GM18526 (cell line): ENCODE data around the gene PLEKHB1.

Experiments used
- POLR2A ChIP-seq: IDR thresholded peaks from 3 replicates; pipeline ENCODE4 v1.6.1; 2011; ENCODE audit not compliant: insufficient read length; ENCODE audit errors: extremely low read depth

PLEKHB1 gene

DNA sequence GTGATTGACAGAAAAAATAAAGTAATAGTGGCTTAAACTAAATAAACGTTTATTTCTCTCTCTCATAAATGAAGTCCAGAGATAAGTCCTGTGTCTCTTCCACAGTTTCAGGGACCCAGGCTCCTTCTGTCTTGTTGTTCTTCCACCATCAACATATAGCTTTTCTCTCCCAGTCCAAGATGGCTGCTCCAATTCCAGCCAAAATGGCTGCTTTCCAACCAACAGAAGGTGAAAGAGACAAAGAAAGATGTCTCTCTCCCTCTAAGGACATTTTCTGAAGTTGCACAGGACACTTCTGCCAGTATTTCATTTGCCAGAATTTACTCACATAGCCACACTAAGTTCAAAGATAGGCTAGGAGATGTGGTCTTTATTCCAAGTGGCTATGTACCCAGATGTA lies 9.4 kb upstream of the PLEKHB1 start:
- TF ChIP-seq POLR2A: no peak

DNA sequence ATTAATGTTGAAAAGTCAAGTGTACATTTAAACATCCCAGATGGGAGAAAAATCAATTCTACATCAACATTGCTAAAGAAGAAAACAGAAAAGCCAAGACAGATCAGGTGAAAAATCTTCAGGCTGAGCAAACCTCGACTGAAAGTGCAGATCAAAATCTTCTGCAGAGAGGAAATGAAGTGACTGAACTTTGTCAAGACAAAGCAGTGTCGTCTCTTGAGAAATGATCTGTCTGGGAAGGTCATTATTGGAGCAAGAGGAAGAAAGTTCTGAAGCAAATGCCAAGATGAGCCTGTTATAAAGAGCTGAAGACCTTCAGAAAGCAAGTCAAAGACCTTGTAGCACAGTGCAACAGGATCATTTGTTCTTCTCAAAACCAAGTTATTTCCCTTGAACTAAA lies 5.8 kb upstream of the PLEKHB1 start:
- TF ChIP-seq POLR2A: no peak

DNA sequence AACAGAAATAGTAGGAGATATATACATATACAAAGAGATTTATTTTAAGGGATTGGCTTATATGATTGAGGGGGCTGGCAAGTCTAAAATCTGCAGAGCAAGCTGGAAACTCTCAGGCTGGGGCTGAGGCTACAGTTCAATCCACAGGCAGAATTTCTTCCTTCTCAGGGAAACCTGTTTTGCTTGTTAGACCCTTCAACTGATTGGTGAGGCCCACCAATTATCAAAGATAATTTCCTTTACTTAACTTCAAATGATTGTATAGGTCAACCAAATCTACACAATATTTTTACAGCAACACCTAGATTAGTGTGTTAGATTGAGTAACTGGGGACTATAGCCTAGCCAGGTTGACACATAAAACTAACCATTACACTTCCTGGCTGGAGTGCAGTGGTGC lies 4.7 kb upstream of the PLEKHB1 start:
- TF ChIP-seq POLR2A: no peak

DNA sequence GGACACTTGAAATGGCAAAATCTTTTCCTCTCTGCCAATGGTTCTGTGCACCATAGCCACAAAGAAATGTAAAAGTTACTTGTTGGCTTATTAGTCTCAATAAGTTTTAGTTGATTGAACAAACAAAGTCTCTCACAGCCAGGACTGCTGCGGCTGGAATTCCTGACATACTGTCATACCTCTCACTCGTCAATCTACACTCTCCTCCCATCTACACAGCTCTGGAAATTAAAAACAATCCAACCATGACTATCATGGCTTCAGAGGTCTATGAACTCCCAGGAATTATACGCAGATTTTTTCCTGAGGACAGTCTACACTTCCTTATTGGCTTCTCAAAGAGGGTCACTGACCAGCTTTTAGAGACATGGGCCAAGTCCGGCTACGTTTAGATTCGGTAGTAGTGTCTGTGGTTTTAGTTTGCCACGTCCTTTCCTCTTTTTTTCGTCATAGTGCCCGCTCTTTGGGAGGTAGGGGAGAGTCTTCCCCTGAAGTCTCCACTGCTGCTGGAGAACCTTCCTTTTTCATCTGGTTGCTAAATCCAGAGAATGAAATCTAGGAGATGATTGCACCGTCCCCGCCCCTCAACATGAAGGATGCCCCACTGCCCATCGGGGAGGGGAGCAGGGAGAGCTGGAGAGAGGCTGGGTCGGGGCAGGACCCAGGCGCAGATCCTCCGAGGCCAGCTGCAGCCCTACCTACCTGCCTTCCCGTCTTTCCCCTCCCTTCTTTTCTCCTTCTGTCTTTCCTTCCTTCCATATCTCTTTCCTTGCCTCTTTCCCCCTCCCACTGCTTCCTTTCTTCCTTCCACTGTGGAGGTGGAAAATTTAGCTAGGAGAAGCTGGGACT lies 1.0 kb upstream of the PLEKHB1 start:
- TF ChIP-seq POLR2A: no peak

DNA sequence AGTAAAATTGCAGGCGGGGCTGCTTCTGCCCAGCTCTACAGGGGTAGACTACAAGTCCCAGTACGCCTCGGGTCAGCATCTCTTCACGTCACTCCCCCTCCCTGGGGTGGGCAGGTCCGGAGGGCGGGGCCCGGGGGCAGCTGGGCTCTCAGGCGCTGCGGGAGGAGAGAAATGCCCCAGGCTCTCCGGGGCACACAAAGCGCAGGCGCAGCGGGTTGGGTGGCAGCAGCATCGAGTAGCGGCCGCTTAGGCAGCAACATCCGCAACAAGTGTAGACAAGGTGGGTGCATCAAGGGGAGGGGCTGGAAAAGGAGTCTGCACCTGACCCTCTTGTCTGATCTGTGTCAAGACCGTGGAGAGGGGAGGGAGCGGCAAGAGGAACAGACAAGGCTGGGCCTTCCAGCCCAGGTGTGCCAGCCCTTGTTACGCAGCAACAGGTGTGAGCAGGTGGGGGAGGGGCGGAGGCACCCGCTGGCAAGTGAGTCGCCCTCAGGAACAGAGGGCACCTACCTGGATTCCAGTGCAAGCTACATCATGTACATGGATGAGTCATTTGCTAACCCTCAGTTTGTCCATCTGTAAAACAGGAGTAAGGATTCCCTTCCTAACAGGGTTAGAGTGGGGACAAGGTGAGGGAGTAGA lies 1.2 kb downstream of the PLEKHB1 start:
- TF ChIP-seq POLR2A: no peak

DNA sequence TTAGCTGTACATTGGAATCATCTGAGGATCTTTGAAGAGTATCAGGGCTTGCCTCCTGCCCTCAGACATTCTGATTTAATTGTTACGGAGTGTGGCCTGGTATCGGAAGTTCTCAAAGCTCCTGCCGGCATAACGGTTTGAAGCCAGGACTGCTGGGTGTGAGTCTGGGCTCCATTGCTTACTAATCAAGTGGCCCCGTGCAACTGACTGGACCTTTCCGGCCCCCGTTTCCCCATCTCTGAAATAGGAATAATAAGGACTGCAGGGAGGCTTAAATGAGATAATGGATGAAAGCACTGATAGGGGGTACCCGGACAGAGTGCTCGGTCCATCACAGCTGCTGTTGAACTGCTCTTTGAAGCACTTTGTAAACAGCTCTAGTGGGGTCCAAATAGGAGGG lies 1.7 kb downstream of the PLEKHB1 start:
- no peak for TF ChIP-seq POLR2A

DNA sequence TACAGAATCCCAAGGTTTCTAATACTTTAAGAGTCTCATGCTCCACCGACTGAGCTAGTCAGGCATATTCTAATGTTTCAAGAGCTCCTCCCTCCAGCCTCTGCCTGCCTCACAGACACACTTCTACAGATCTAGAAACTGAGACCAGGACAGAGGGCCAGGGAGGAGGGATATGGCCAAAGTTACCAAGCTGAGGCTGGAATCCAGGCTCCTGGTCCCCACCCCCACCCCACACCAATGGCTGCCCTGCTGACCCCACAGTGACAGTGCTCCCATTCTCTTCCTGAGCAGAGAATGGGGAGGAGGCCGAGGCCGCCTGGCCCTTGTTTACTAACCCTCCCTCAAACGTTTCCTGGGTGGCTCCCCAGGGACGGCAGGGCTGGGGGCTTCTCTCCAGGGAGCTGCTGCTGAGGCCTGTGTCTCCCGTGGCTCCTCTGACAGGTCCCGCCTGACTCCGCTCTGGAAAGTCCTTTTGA lies 2.2 kb downstream of the PLEKHB1 start:
- no peak for TF ChIP-seq POLR2A

DNA sequence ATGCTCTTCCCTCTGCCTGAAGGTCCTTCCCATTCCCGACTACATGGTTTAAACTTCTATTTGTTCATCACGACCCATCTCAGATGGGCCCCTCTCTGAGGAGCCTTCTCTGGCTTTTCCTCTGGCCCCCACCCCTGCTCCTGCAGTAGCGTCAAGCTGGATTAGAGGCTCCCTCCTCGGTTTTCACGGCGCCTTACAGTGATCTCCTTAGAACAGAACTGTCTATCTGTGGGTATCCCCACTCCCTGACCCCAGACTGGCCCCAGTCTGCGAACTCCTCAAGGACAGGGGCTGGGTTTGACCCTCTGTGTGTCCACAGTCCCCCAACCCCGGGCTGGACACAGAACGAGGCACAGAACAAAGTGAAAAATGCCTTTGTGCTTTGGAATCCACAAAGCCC lies 2.8 kb downstream of the PLEKHB1 start:
- TF ChIP-seq POLR2A: no peak

DNA sequence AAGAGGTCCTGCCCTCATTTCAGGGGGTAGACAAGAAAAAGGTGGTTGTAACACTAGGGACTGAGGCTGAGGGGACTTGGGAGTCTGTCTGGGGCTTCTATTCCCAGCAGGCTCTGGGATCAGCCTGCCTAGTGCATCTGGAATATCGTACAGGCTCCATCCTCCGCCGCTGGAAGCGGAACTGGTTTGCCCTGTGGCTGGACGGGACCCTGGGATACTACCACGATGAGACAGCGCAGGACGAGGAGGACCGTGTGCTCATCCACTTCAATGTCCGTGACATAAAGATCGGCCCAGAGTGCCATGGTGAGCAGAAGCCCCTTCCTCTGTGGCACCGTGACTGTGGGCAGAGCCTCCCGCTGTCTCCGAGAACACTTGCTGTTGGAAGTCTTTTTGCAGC lies 4.0 kb downstream of the PLEKHB1 start:
- no peak for TF ChIP-seq POLR2A

DNA sequence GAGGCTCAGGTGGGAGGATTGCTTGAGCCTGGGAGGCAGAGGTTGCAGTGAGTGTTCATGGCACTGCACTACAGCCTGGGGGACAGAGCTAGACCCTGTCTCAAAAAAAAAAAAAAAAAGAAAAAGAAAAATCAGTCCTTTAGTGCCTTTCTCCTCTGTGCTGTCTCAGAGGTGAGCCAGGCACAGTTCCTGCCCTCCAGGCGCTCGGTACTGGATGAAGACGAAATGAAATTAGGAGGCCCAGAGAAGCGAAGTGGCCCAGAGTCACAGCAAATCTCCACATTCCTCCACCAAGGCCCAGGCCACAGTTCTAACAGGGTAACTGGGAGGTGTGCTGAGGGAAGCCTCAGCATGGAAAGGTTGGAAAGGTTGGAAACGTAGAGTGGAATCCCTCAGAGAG lies 4.9 kb downstream of the PLEKHB1 start:
- TF ChIP-seq POLR2A: no peak

DNA sequence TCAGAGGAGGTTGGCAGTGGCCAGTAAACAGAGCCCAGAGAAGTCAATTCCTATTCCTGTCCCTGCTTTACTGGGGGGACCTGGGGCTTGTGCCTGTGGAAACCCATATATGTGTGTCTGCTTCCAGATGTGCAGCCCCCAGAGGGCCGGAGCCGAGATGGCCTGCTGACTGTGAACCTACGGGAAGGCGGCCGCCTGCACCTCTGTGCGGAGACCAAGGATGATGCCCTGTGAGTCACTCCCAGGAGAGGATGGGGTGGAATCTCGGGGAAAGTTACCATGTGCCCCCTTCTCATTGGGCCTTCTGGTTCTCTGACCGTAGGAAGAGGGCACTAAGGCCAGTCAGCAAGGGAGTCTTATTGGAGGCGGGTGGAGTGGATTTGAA lies 5.3 kb downstream of the PLEKHB1 start:
- no peak for TF ChIP-seq POLR2A

DNA sequence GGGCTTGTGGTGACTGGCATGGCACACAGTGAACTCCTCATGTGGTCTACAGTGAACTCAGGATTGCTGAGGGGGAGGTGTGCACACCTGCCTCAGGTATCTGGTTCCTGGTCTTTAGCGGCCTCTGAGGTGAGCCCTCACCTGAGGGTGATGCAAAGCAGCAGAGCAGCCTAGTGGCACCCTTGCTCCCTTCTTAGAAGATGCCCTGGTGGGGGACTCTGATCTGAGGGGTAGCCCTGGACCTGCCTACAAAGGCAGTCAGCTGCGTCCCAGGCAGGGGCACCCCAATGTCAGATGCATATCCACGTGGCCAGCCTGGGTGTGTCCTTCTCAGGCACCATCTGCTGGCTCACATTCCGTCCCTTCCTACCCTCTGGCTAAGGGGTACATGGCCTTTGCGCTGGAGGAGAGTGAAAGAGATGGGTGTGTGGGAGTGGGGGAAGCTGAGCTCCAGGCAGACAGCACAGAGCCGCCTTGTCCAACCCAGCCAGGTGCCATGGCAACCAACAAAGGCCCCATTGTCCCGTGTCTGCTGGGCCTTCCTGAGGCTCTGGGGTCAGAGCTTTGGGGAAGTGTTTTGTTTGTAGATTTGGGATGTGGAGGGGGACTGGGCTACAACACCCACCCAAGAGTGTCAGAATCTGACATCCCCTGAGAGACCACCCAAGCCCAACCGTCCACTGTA lies 5.8 kb downstream of the PLEKHB1 start:
- TF ChIP-seq POLR2A: no peak

DNA sequence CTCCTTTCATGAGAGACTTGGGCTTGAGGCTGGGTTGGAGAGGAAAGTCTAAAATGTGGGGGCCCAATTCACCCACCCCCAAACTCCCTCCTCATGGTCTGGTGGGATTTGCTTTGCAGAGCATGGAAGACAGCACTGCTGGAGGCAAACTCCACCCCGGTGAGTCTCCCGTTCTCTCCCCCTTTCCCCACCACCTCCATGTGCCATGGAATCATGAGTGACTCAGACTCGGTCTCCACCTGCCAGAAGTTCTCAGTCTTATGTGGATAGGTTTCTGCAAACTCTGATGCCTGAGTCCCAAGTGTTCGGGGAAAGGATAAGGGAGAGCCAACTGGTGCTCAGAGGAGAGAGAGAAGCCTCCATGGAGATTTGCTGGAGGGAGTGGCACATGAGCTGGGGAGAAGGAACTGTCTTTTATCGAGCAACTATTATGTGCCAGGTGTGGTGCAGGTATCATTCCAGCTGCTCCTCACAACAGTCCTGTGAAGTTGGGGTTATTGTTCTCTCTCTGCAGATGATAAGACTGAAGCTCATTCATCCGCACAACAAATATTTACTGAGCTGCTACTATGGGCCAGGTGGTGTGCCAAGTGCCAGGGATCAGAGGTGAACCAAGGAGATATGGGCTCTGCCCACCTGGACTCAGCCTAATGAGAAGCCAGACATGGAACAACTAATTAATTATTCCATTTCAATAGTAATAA lies 6.6 kb downstream of the PLEKHB1 start:
- no peak for TF ChIP-seq POLR2A

DNA sequence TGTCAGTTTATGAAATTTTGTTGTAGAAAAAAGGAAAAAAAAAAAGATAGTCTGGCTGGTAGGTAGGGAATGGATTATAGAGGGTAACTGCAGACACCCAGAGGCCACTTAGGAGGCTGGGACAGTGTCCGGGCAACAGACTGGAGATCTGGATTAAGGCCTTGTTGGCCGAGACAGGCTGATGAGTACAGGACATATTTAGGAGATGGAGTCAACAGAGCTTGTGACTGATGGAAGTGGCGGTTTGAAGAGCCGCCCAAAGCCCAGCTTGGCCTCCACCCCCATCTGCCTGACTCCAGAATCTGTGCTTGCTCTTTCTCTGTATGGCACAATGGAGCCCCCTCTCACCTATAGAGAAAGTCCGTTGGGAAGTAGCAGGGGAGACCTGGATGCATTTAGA lies 7.6 kb downstream of the PLEKHB1 start:
- TF ChIP-seq POLR2A: no peak

DNA sequence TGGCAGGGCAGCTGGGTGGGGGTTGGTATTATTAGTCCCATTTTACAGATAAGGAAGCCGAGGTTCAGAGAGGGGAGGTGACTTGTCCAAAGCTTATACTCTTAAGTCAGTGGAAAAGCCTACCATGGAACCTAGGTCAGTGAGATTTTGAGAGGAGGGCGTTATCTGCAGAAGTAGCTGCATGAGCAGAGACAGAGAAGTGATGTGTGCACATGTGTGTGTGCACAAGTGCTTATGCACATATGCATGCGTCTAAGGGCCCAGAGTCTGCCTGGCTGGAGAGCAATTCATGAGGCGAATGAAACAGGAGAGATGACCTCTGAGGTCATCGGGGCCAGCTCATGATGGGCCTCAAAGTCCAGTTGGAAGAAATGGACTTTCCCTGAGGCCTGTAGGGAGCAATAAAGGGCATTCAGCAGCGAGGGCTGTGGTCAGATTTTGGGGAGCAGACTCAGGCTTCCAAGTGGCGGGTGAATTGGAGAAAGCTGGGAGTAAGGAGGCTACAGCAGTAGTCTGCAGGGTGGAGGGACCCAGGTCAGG lies 8.2 kb downstream of the PLEKHB1 start:
- no peak for TF ChIP-seq POLR2A
